ENCODE data around the gene CENPK. TPM values are rescaled to one million over a fixed set of nuclear protein-coding genes. Genes with fewer than 3 reads are reported as not detected.

The CENPK gene
- total and polyA plus RNA-seq, 9 of the 15 experiments (the other 6 are each of a cell fraction or from before 2014, with no cell fraction given): 30.8 to 134 (median 69.0) TPM

GRCh38 chr5:65562731-65563701, at the start of gene CENPK, which contains the start of gene PPWD1 (continued):
- TF ChIP-seq ZNF318 (IDR thresholded peaks at IDR 0.05; ENCODE audit: borderline replicate concordance in 1 of 2, low read depth in 1 of 2) (peak in 1 of 2 experiments; percentile 36; a peak in 1 of 4 replicates), MXI1 (IDR thresholded peaks at IDR 0.05; ENCODE audit: low read depth, low read length) (0 out of 2 replicates have a peak, but pooled peaks have one; percentile 36), ZBTB12 (CRISPR knock-in tag; IDR thresholded peaks at IDR 0.05) (peak; percentile 97), ZNF445 (CRISPR knock-in tag; IDR thresholded peaks at IDR 0.05; ENCODE audit: low read depth) (no peak), NR4A1 (CRISPR knock-in tag; IDR thresholded peaks at IDR 0.05) (no peak), NR4A1 (tag; IDR thresholded peaks at IDR 0.05) (no peak), ILK (tag; IDR thresholded peaks at IDR 0.05; ENCODE audit: borderline replicate concordance, low read depth) (no peak), RBM15 (IDR thresholded peaks at IDR 0.05; ENCODE audit: insufficient read depth, low read length) (no peak), CXXC5 (CRISPR knock-in tag; IDR thresholded peaks at IDR 0.05) (peak; percentile 71), HMBOX1 (IDR thresholded peaks at IDR 0.05) (peak; percentile 62; the same call in 1 of the 2 replicates), SRF (CRISPR knock-in tag; IDR thresholded peaks at IDR 0.05) (no peak), NEUROD1 (IDR thresholded peaks at IDR 0.05; ENCODE audit: borderline replicate concordance, low read depth, low read length, partially characterized antibody) (peak; percentile 68), RBFOX2 (IDR thresholded peaks at IDR 0.05; ENCODE audit: low read depth, low read length) (peak; percentile 94), ZNF764 (CRISPR knock-in tag; IDR thresholded peaks at IDR 0.05; ENCODE audit: low read depth) (no peak), POLR2A (conservative IDR thresholded peaks at IDR 0.05) (peak; percentile 94), MEIS2 (IDR thresholded peaks at IDR 0.05; ENCODE audit: partially characterized antibody) (peak; percentile 55), FOXP1 (CRISPR knock-in tag; IDR thresholded peaks at IDR 0.05) (no peak)

All from K562 (cell line).